Trophoblast cell (in vitro differentiated cells and primary cell): ENCODE data around the gene RNF208.

Experiments
- DNase-seq, 2 donors: peaks; one replicate each; pipeline ENCODE4 v3.0.0-alpha.2; 2016
- H2AFZ ChIP-seq: 2 replicates; pipeline ENCODE4 v1.6.1; 2013; ENCODE audit warnings: low read length, moderate library complexity, mild to moderate bottlenecking; ENCODE audit not compliant: insufficient read depth, poor library complexity
- H2AK5ac ChIP-seq: 2 replicates; pipeline ENCODE4 v1.6.1; 2013; ENCODE audit warnings: mild to moderate bottlenecking, low read length
- H2BK120ac ChIP-seq: 2 replicates; pipeline ENCODE4 v1.6.1; 2013; ENCODE audit warnings: low read length, mild to moderate bottlenecking, moderate library complexity; ENCODE audit not compliant: insufficient read depth, poor library complexity
- H2BK12ac ChIP-seq: 2 replicates; pipeline ENCODE4 v1.6.1; 2013; ENCODE audit warnings: mild to moderate bottlenecking, low read length, moderate library complexity
- H2BK5ac ChIP-seq: 2 replicates; pipeline ENCODE4 v1.6.1; 2013; ENCODE audit warnings: low read length, low read depth, moderate library complexity, mild to moderate bottlenecking; ENCODE audit not compliant: poor library complexity
- H3K14ac ChIP-seq: 2 replicates; pipeline ENCODE4 v1.6.1; 2013; ENCODE audit warnings: mild to moderate bottlenecking, low read length
- H3K18ac ChIP-seq: 2 replicates; pipeline ENCODE4 v1.6.1; 2013; ENCODE audit warnings: mild to moderate bottlenecking, low read length
- H3K23ac ChIP-seq: 2 replicates; pipeline ENCODE4 v1.6.1; 2013; ENCODE audit warnings: low read length
- H3K27ac ChIP-seq: 2 replicates; pipeline ENCODE4 v1.5.1; 2013; ENCODE audit warnings: low read depth, mild to moderate bottlenecking, inconsistent platforms, low read length, moderate library complexity
- H3K27me3 ChIP-seq: 2 replicates; pipeline ENCODE4 v1.6.1; 2013; ENCODE audit warnings: inconsistent platforms, mild to moderate bottlenecking, low read length, moderate library complexity; ENCODE audit not compliant: insufficient read depth
- H3K36me3 ChIP-seq, 2 experiments: 1 replicate in 1 of 2; 2 replicates in 1 of 2; pipeline ENCODE4 v1.6.1; 2013; ENCODE audit warnings: low read length in 2 of 2, mild to moderate bottlenecking in 2 of 2, moderate library complexity in 1 of 2; ENCODE audit not compliant: insufficient read depth in 2 of 2, control insufficient read depth in 1 of 2
- H3K4ac ChIP-seq: 2 replicates; pipeline ENCODE4 v1.6.1; 2013; ENCODE audit warnings: low read depth, mild to moderate bottlenecking, low read length, moderate library complexity
- H3K4me1 ChIP-seq, 2 experiments: 1 replicate in 1 of 2; 2 replicates in 1 of 2; pipeline ENCODE4 v1.6.1; 2013; ENCODE audit warnings: low read length in 2 of 2, mild to moderate bottlenecking in 2 of 2, moderate library complexity in 1 of 2; ENCODE audit not compliant: insufficient read depth in 2 of 2, control insufficient read depth in 1 of 2
- H3K4me2 ChIP-seq: 2 replicates; pipeline ENCODE4 v1.6.1; 2013; ENCODE audit warnings: inconsistent platforms, mild to moderate bottlenecking, low read length, moderate library complexity
- H3K4me3 ChIP-seq: 2 replicates; pipeline ENCODE4 v1.5.1; 2013; ENCODE audit warnings: mild to moderate bottlenecking, low read depth, low read length, inconsistent platforms
- H3K79me1 ChIP-seq: one replicate; pipeline ENCODE4 v1.6.1; 2013; ENCODE audit warnings: low read length
- H3K79me2 ChIP-seq: 2 replicates; pipeline ENCODE4 v1.6.1; 2013; ENCODE audit warnings: low read length, mild to moderate bottlenecking; ENCODE audit not compliant: control insufficient read depth, insufficient read depth, poor library complexity
- H3K9ac ChIP-seq: 2 replicates; pipeline ENCODE4 v1.6.1; 2013; ENCODE audit warnings: mild to moderate bottlenecking, low read length
- H3K9me3 ChIP-seq: 2 replicates; pipeline ENCODE4 v1.6.1; 2013; ENCODE audit warnings: low read depth, mild to moderate bottlenecking, control low read depth, inconsistent platforms, low read length; ENCODE audit not compliant: insufficient read depth
- H4K12ac ChIP-seq: 2 replicates; pipeline ENCODE4 v1.6.1; 2013; ENCODE audit warnings: low read depth, mild to moderate bottlenecking, low read length, moderate library complexity
- H4K8ac ChIP-seq: 2 replicates; pipeline ENCODE4 v1.6.1; 2013; ENCODE audit warnings: low read depth, mild to moderate bottlenecking, low read length, moderate library complexity
- H4K91ac ChIP-seq: one replicate; pipeline ENCODE4 v1.6.1; 2013; ENCODE audit warnings: low read depth, mild to moderate bottlenecking, low read length, moderate library complexity
- WGBS: extraction: QIAGEN DNeasy Blood & Tissue Kit; methylation state at CpG from one replicate; pipeline ENCODE4 v1.1.7; 2013; ENCODE audit warnings: missing lambda C conversion rate; ENCODE audit not compliant: insufficient read length, insufficient coverage; ENCODE audit errors: extremely low coverage; 5-methylcytosine and 5-hydroxymethylcytosine counted together

Gene RNF208

GRCh38 chr9:137173796-137174664, 48.0 kb downstream of the RNF208 start:
- no CpG with 5 or more reads among the region's 45 CpGs for WGBS
- Histone ChIP-seq H3K27ac (no peak overlapping the region), H2AK5ac (no peak overlapping the region), H3K79me2 (no peaks in the 10 kb centered on the region), H4K91ac (no peak overlapping the region), H2BK120ac (no peak overlapping the region), H3K4ac (no peak overlapping the region), H3K4me2 (no peak overlapping the region), H3K4me1 (peaks cover 0 to 8% of the 10 kb centered on the region in 2 experiments), H3K27me3 (peaks cover 20% of the 10 kb centered on the region), H3K14ac (no peak overlapping the region), H3K79me1 (no peaks in the 10 kb centered on the region), H2BK12ac (no peak overlapping the region), H3K9me3 (peaks cover 9% of the 10 kb centered on the region), H3K36me3 (peaks cover 3 to 8% of the 10 kb centered on the region in 2 experiments), H2BK5ac (no peak overlapping the region), H4K8ac (no peak overlapping the region), H4K12ac (no peak overlapping the region), H2AFZ (no peak overlapping the region), H3K9ac (no peak overlapping the region), H3K18ac (no peak overlapping the region), H3K4me3 (no peak overlapping the region), H3K23ac (no peak overlapping the region)
- DNase-seq = no peak

- H2AK5ac ChIP-seq = no peak overlapping the region
- H3K27me3 ChIP-seq = peaks cover 28% of the 10 kb centered on the region
- no peak for DNase-seq
- H4K91ac ChIP-seq = no peak overlapping the region
- H2BK12ac ChIP-seq = no peak overlapping the region
- no peaks in the 10 kb centered on the region for H3K79me1 ChIP-seq
- peaks cover 9% of the 10 kb centered on the region for H3K9me3 ChIP-seq
- H3K18ac ChIP-seq = no peak overlapping the region
- no peaks in the 10 kb centered on the region for H3K79me2 ChIP-seq
- no peak overlapping the region for H3K4ac ChIP-seq
- H3K14ac ChIP-seq = no peak overlapping the region
- no peak overlapping the region for H2BK5ac ChIP-seq
- H3K23ac ChIP-seq = no peak overlapping the region
- WGBS = no CpG with 5 or more reads among the region's 21 CpGs
- H4K12ac ChIP-seq = no peak overlapping the region
- no peak overlapping the region for H3K4me2 ChIP-seq
- H2BK120ac ChIP-seq = no peak overlapping the region
- no peak overlapping the region for H2AFZ ChIP-seq
- H3K9ac ChIP-seq = no peak overlapping the region
- H3K4me1 ChIP-seq = peaks cover 0 to 11% of the 10 kb centered on the region in 2 experiments
- H3K27ac ChIP-seq = no peak overlapping the region
- no peak overlapping the region for H3K4me3 ChIP-seq
- H3K36me3 ChIP-seq = peaks cover under 1 to 5% of the 10 kb centered on the region in 2 experiments
- H4K8ac ChIP-seq = no peak overlapping the region
Observed at GRCh38 chr9:137172901-137173795, 48.9 kb downstream of the RNF208 start.

GRCh38 chr9:137171149-137171900, 50.7 kb downstream of the RNF208 start:
- Histone ChIP-seq H3K4me1 (peaks cover 0 to 11% of the 10 kb centered on the region in 2 experiments), H3K14ac (no peak overlapping the region), H3K4me2 (no peak overlapping the region), H3K36me3 (no peaks in the 10 kb centered on the region), H3K18ac (no peak overlapping the region), H3K27ac (no peak overlapping the region), H3K9me3 (peaks cover 6% of the 10 kb centered on the region), H3K79me2 (no peaks in the 10 kb centered on the region), H3K4ac (no peak overlapping the region), H2BK120ac (no peak overlapping the region), H4K8ac (no peak overlapping the region), H2BK5ac (no peak overlapping the region), H3K27me3 (peaks cover 46% of the 10 kb centered on the region), H3K23ac (no peak overlapping the region), H2AFZ (no peak overlapping the region), H2AK5ac (no peak overlapping the region), H4K91ac (no peak overlapping the region), H3K9ac (no peak overlapping the region), H3K79me1 (no peaks in the 10 kb centered on the region), H4K12ac (no peak overlapping the region), H2BK12ac (no peak overlapping the region), H3K4me3 (no peak overlapping the region)
- WGBS = no CpG with 5 or more reads among the region's 22 CpGs
- DNase-seq = no peak

- no CpG with 5 or more reads among the region's 14 CpGs for WGBS
- Histone ChIP-seq H2AFZ (no peak overlapping the region), H3K14ac (no peak overlapping the region), H2BK5ac (no peak overlapping the region), H3K27ac (no peak overlapping the region), H3K23ac (no peak overlapping the region), H2BK12ac (no peak overlapping the region), H3K36me3 (no peaks in the 10 kb centered on the region), H3K9ac (no peak overlapping the region), H3K4me3 (no peak overlapping the region), H4K12ac (no peak overlapping the region), H4K8ac (no peak overlapping the region), H3K27me3 (peaks cover 52% of the 10 kb centered on the region), H3K79me1 (no peaks in the 10 kb centered on the region), H2AK5ac (no peak overlapping the region), H2BK120ac (no peak overlapping the region), H3K18ac (no peak overlapping the region), H3K4me2 (no peak overlapping the region), H3K79me2 (no peaks in the 10 kb centered on the region), H3K9me3 (peaks cover 6% of the 10 kb centered on the region), H3K4me1 (peaks cover 0 to 11% of the 10 kb centered on the region in 2 experiments), H4K91ac (no peak overlapping the region), H3K4ac (no peak overlapping the region)
- DNase-seq = no peak
Observed at GRCh38 chr9:137170486-137171148, 51.4 kb downstream of the RNF208 start.
